Keratinocyte (primary cell): ENCODE results near the gene CABP4.

ENCODE experiments used
- EZH2 ChIP-seq: IDR thresholded peaks from one replicate; pipeline ENCODE4 v1.6.1; 2012; ENCODE audit warnings: inconsistent platforms, mild to moderate bottlenecking, low read length, moderate library complexity
- TF ChIP-seq, protein P1 (sequence below), 3 experiments: IDR thresholded peaks in 1 of 3; conservative IDR thresholded peaks in 1 of 3; optimal IDR thresholded peaks in 1 of 3; 2 replicates in 2 of 3; 3 replicates in 1 of 3; pipeline versions ENCODE3 to v1.5.1; 2011; ENCODE audit warnings: low read length in 3 of 3, mild to moderate bottlenecking in 3 of 3, moderate library complexity in 2 of 3, control low read depth in 1 of 3, inconsistent platforms in 1 of 3; ENCODE audit not compliant: insufficient read depth in 2 of 3; ENCODE audit errors: extremely low read depth in 1 of 3

DNA sequence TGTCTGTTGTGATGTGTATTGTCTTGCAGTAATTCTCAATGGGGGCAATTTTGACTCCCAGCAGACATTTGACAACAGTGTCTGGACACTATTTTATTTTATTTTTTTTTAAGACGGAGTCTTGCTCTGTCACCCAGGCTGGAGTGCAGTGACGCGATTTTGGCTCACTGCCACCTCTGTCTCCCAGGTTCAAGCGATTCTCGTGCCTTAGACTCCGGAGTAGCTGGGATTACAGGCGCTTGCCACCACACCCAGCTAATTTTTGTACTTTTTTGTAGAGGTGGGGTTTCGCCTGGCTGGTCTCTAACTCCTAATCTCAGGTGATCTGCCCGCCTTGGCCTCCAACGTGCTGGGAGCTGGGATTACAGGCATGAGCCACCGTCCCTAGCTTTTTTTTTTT is 25.4 kb upstream of the CABP4 start:
- TF ChIP-seq, protein P1, sequence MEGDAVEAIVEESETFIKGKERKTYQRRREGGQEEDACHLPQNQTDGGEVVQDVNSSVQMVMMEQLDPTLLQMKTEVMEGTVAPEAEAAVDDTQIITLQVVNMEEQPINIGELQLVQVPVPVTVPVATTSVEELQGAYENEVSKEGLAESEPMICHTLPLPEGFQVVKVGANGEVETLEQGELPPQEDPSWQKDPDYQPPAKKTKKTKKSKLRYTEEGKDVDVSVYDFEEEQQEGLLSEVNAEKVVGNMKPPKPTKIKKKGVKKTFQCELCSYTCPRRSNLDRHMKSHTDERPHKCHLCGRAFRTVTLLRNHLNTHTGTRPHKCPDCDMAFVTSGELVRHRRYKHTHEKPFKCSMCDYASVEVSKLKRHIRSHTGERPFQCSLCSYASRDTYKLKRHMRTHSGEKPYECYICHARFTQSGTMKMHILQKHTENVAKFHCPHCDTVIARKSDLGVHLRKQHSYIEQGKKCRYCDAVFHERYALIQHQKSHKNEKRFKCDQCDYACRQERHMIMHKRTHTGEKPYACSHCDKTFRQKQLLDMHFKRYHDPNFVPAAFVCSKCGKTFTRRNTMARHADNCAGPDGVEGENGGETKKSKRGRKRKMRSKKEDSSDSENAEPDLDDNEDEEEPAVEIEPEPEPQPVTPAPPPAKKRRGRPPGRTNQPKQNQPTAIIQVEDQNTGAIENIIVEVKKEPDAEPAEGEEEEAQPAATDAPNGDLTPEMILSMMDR (optimal IDR thresholded peaks at IDR 0.05 in 1 of 3, IDR thresholded peaks at IDR 0.05 in 1 of 3, conservative IDR thresholded peaks at IDR 0.05 in 1 of 3; ENCODE audit: extremely low read depth in 1 of 3, insufficient read depth in 2 of 3, low read length in 3 of 3), result no peak
- TF ChIP-seq EZH2, result no peak
